ENCODE results near the gene SLC25A14. TPM values are rescaled to one million over a fixed set of nuclear protein-coding genes. Genes with fewer than 3 reads are reported as not detected.

Gene SLC25A14
- total and polyA plus RNA-seq, 3 donors from 2014 or later: 15.2 to 19.2 (median 16.8) TPM

- Histone ChIP-seq H3K9me3 (no peaks in the 10 kb centered on the region), H3K27ac (no peak overlapping the region), H3K4me1 (no peaks in the 10 kb centered on the region), H3K4me3 (no peak overlapping the region), H3K27me3 (no peaks in the 10 kb centered on the region), H3K36me3 (ENCODE audit: low read depth, missing control alignments) (no peaks in the 10 kb centered on the region)
- 49 to 58% methylated on average over 5 of the region's 5 CpGs for whole genome bisulfite sequencing, 2 donors
- peak; percentile 52 for DNase-seq
- intact Hi-C loops (cut with DNase I; ENCODE audit: low total_unique reads): no loop called here
- TF ChIP-seq CTCF (IDR thresholded peaks at IDR 0.05) (peak in 2 of 3 experiments; percentile 5 to 40), POLR2A (IDR thresholded peaks at IDR 0.05) (no peak)
These were observed 53.8 kb downstream of the SLC25A14 start for GRCh38 chrX:130393451-130394074.

DNA sequence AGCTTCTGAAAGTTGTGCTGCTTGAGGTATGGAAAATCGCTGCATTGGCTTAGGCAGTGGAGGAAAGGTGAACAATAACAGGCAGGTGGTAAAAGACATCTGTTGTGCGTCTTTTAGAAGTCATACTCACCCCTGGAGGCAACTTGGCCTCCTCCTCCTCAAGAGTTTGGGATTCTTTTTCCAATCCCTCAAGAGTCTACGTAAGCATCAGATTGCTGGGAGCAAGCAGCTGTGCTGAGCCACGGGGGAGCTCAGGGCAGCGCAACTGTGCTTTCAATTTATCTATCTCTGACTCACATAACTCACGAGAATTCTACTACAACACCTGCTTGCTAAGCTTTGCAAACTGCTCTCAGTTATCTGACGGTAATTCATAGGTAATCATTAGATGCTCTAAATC is 55.6 kb downstream of the SLC25A14 start:
- Histone ChIP-seq H3K4me1 (no peaks in the 10 kb centered on the region), H3K4me3 (no peak overlapping the region), H3K9me3 (no peaks in the 10 kb centered on the region), H3K27me3 (no peaks in the 10 kb centered on the region), H3K27ac (no peak overlapping the region), H3K36me3 (ENCODE audit: low read depth, missing control alignments) (no peaks in the 10 kb centered on the region)
- no peak for DNase-seq
- TF ChIP-seq POLR2A (IDR thresholded peaks at IDR 0.05): no peak
- no peak for TF ChIP-seq CTCF (IDR thresholded peaks at IDR 0.05)
- WGBS, 2 donors: 53 to 62% methylated on average over 7 of the region's 7 CpGs
- intact Hi-C loops (cut with DNase I; ENCODE audit: low total_unique reads): no loop called here

DNA sequence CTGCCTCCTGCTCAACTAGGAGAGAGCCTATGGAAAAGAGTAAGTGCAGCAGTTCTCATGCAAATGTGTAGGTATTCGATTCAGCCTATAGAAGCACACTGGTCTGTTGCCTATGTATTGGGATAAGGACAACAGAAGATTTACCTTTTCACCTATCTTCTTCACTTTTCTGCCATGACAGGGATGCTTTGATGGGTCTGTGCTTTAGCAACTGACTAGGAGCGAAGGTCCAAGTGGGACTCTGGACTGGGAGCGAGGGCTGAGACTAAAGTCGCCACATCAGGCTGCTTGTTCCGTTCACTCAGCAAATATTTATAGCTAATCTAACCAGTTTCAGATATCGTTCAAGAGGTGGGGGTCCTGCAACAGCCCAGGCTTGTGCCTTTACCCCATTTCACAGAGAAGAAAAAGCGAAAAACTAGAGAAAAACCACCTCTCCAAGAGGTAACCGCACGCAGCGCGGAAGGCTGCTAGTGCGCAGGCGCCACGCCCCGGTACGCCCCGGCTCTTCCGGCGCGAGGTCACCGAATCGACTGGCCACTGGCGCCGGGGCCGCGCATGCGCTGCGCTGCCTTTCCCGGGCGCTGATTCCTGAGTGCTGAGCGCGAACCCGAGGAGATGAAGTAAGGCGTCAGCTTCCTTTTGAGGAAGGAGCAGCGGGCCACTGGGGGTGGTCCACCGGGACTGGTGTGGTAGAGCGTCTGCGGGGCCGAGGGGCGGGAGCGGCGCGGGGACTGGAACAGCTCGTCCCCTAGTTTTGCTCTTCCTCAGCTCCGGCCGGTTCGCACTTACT is 61.9 kb downstream of the SLC25A14 start, which contains the start of gene RBMX2:
TSS of gene RBMX2 (plus strand) at position 573 of the 793 bp plus-strand sequence. CDS start at position 619, 46 bp downstream.
- TF ChIP-seq CTCF (IDR thresholded peaks at IDR 0.05) (no peak), POLR2A (IDR thresholded peaks at IDR 0.05) (no peak)
- 3 to 5% methylated on average over 8 to 10 of the region's 47 CpGs for WGBS, 2 donors

DNA sequence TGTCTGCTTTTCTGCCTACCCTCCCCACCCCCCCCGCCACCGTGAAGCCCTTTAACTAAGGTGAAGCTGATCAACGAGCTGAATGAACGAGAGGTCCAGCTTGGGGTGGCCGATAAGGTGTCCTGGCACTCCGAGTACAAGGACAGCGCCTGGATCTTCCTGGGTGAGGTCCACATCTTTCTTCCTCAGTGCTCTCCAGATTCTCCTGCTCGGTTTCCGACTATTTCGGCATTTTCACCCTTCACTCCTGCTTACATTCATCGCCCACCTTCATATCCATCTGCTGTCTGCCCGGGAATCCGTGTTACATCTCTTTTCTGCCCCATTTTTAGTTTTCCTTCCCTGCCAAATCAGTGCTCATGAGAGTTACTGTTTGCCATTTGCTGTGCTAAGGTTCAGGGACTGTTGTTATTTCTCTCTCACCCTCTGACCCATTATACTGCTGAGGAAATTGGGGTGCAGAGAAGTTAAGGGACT is 62.5 kb downstream of the SLC25A14 start:
- no peaks in the 10 kb centered on the region for H3K4me1 ChIP-seq
- DNase-seq: no peak
- TF ChIP-seq POLR2A (IDR thresholded peaks at IDR 0.05) (no peak), CTCF (IDR thresholded peaks at IDR 0.05) (no peak)
- no peaks in the 10 kb centered on the region for H3K9me3 ChIP-seq
- H3K36me3 ChIP-seq (ENCODE audit: low read depth, missing control alignments): no peaks in the 10 kb centered on the region
- peak overlapping the region; percentile 62 to 71 for H3K4me3 ChIP-seq
- intact Hi-C loops (cut with DNase I; ENCODE audit: low total_unique reads): no loop called here
- no peaks in the 10 kb centered on the region for H3K27me3 ChIP-seq
- 0% methylated on average over 10 to 13 of the region's 13 CpGs for WGBS, 2 donors
- peak overlapping the region; percentile 56 to 63 for H3K27ac ChIP-seq

More for the DNA sequence above, 61.9 kb downstream of the SLC25A14 start, which contains the start of gene RBMX2:
- H3K27ac ChIP-seq: peak within 1 kb of the TSS; percentile 56 to 63
- intact Hi-C loops (cut with DNase I; ENCODE audit: low total_unique reads): no loop called here
- H3K36me3 ChIP-seq (ENCODE audit: low read depth, missing control alignments): no peaks in the 10 kb centered on the region
- H3K4me3 ChIP-seq: peak within 1 kb of the TSS; percentile 62 to 71
- no peaks in the 10 kb centered on the region for H3K27me3 ChIP-seq
- H3K4me1 ChIP-seq: no peaks in the 10 kb centered on the region
- peak; percentile 80 for DNase-seq
- no peaks in the 10 kb centered on the region for H3K9me3 ChIP-seq

Measured in testis (tissue), 3 donors.